B cell (primary cell): Measurements from ENCODE around the gene RAD51D. TPM values are rescaled to one million over a fixed set of nuclear protein-coding genes. Genes with fewer than 3 reads are reported as not detected.
A peak's percentile ranks its signal among the peaks of the same experiment; 100 is the strongest.

Experiments used
- ATAC-seq: fragments of 200-7000 bp; cut with Tn5 transposase; one replicate; pipeline ENCODE4 v1.10.0; 2021; ENCODE audit warnings: low read depth, mild to moderate bottlenecking, moderate number of reproducible peaks, moderate library complexity
- CTCF ChIA-PET: fragments of 350-600 bp; sonication (Branson Sonifier 250); formaldehyde crosslinking; loops from one replicate; lab custom pipeline; 2021; ENCODE audit warnings: antibody characterized with exemption, inconsistent platforms; lab: Charles Lee
- POLR2A ChIA-PET: fragments of 350-600 bp; sonication (Branson Sonifier 250); formaldehyde crosslinking; loops from one replicate; lab custom pipeline; 2021; ENCODE audit warnings: antibody characterized with exemption; lab: Charles Lee
- DNase-seq: peaks from one replicate; pipeline ENCODE4 v3.0.0; 2013
- H2AFZ ChIP-seq: 2 replicates; pipeline ENCODE4 v1.6.1; 2012; ENCODE audit warnings: mild to moderate bottlenecking, low read depth, low read length; ENCODE audit not compliant: insufficient read depth, poor library complexity, severe bottlenecking
- H3K27ac ChIP-seq, 2 donors: 1 replicate in 1 of 2; 2 replicates in 1 of 2; pipeline ENCODE4 v1.5.1; 2012 to 2013; ENCODE audit warnings: low read length in 2 of 2, mild to moderate bottlenecking in 2 of 2, moderate library complexity in 1 of 2
- H3K27me3 ChIP-seq, 4 experiments: fragments of 200-600 bp in 1 of 4; sonication (generic) in 1 of 4; replicated peaks in 1 of 4; 1 replicate in 2 of 4; 2 replicates in 2 of 4; pipeline versions ENCODE4 v1.6.1 to v1.7.0; 2013 to 2016; ENCODE audit warnings: low read length in 3 of 4, mild to moderate bottlenecking in 2 of 4, mixed read lengths in 1 of 4, moderate library complexity in 1 of 4; ENCODE audit not compliant: insufficient read depth in 4 of 4, control insufficient read depth in 3 of 4; ENCODE audit errors: control extremely low read depth in 1 of 4
- H3K36me3 ChIP-seq, 2 experiments: replicated peaks in 1 of 2; 1 replicate in 1 of 2; 2 replicates in 1 of 2; pipeline versions ENCODE4 v1.6.1 to v1.7.1; 2013; ENCODE audit warnings: low read length in 1 of 2; ENCODE audit not compliant: insufficient read depth in 2 of 2, control insufficient read depth in 1 of 2; ENCODE audit errors: control extremely low read depth in 1 of 2, extremely low read depth in 1 of 2
- H3K4me1 ChIP-seq, 2 donors: fragments of 200-600 bp in 1 of 2; sonication (generic) in 1 of 2; 1 replicate in 1 of 2; 2 replicates in 1 of 2; pipeline versions ENCODE4 v1.5.1 to v1.6.1; 2013 to 2017; ENCODE audit warnings: low read length in 2 of 2; ENCODE audit not compliant: control insufficient read depth in 2 of 2, insufficient read depth in 2 of 2
- H3K4me2 ChIP-seq: replicated peaks from 2 replicates; pipeline ENCODE3; 2012; ENCODE audit warnings: mild to moderate bottlenecking, low read depth, low read length; ENCODE audit not compliant: poor library complexity, severe bottlenecking
- H3K4me3 ChIP-seq, 5 experiments: fragments of 200-600 bp in 1 of 5; sonication (generic) in 1 of 5; 1 replicate in 3 of 5; 2 replicates in 2 of 5; pipeline versions ENCODE4 v1.5.1 to v1.7.0; 2011 to 2016; ENCODE audit warnings: low read length in 4 of 5, mild to moderate bottlenecking in 4 of 5, low read depth in 2 of 5, control low read depth in 1 of 5, moderate library complexity in 1 of 5; ENCODE audit not compliant: insufficient read depth in 1 of 5; ENCODE audit errors: control extremely low read depth in 1 of 5, extremely low read depth in 1 of 5
- H3K79me2 ChIP-seq: fragments of 200-600 bp; sonication (generic); one replicate; pipeline ENCODE4 v1.6.0; 2016; ENCODE audit warnings: low read length; ENCODE audit not compliant: control insufficient read depth, insufficient read depth
- H3K9ac ChIP-seq: fragments of 200-600 bp; sonication (generic); 2 replicates; pipeline ENCODE4 v1.6.1; 2017; ENCODE audit warnings: mild to moderate bottlenecking, low read length, moderate library complexity
- H3K9me3 ChIP-seq, 3 donors: one replicate each; pipeline versions ENCODE4 v1.6.1 to v1.7.1; 2013; ENCODE audit warnings: low read length in 2 of 3; ENCODE audit not compliant: control insufficient read depth in 2 of 3, insufficient read depth in 1 of 3; ENCODE audit errors: control extremely low read depth in 1 of 3
- H4K20me1 ChIP-seq: 2 replicates; pipeline ENCODE4 v1.6.0; 2012; ENCODE audit warnings: mild to moderate bottlenecking, low read length; ENCODE audit not compliant: insufficient read depth, control insufficient read depth, poor library complexity, severe bottlenecking
- H3K27ac Mint-ChIP-seq: one replicate; pipeline ENCODE4 v1.8.0; 2021; ENCODE audit warnings: mixed read lengths
- H3K27me3 Mint-ChIP-seq: one replicate; pipeline ENCODE4 v1.8.0; 2021; ENCODE audit warnings: mixed read lengths
- H3K4me1 Mint-ChIP-seq: one replicate; pipeline ENCODE4 v1.8.0; 2021; ENCODE audit warnings: mixed read lengths
- H3K4me3 Mint-ChIP-seq: one replicate; pipeline ENCODE4 v1.8.0; 2021; ENCODE audit warnings: mixed read lengths
- H3K9me3 Mint-ChIP-seq: one replicate; pipeline ENCODE4 v1.8.0; 2022; ENCODE audit warnings: mixed read lengths; ENCODE audit not compliant: insufficient read depth
- CTCF ChIP-seq: fragments of 200-600 bp; IDR thresholded peaks from one replicate; pipeline ENCODE4 v1.8.0; 2022; ENCODE audit warnings: antibody characterized with exemption, mild to moderate bottlenecking
- EZH2 ChIP-seq: IDR thresholded peaks from 2 replicates; pipeline ENCODE4 v1.6.1; 2012; ENCODE audit warnings: borderline replicate concordance, low read depth, mild to moderate bottlenecking, moderate library complexity, low read length; ENCODE audit not compliant: insufficient read depth, poor library complexity, severe bottlenecking
- WGBS: methylation state at CpG from one replicate; pipeline ENCODE4 v1.1.5; 2013; ENCODE audit warnings: missing lambda C conversion rate; ENCODE audit not compliant: insufficient coverage; 5-methylcytosine and 5-hydroxymethylcytosine counted together
- intact Hi-C: fragments of 100-400 bp; cut with micrococcal nuclease; formaldehyde crosslinking; loops from one replicate; pipeline ENCODE4 v1.10.0; 2022
- polyA plus RNA-seq: library from polyadenylated mRNA; depleted of rRNA; stranded (reverse); fragments of >200 nt; gene quantifications from 2 replicates; pipeline ENCODE4 v1.2.3, GENCODE V29; 2012
- total RNA-seq, 2 donors: library from RNA; stranded (reverse); fragments of 120-200 nt in 1 of 2; gene quantifications; 1 replicate in 1 of 2; 2 replicates in 1 of 2; pipeline versions ENCODE4 v1.2.3 to v1.2.4, GENCODE V29; 2013 to 2022

The RAD51D gene
- total and polyA plus RNA-seq, 2 donors (not counting 1 experiment from before 2014, with no cell fraction given): 12.8 to 29.4 TPM

DNA sequence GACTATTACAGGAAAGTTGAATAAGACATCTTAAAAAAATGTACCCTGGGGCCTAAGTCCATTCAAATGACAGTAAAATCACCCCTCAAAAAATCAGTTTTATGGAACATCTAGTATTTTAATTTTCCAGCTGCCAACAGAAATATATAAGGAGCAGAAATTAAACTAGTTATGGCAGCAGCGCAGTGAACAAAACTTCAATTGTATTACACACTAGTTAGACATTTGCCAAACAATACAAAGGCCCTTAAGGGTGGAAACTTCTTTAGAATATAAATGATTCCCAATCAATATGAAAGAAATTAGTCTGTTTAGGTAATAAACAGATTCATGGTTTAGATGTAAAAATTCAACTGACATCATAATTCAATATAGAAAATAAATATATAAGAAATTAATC, 38.0 kb downstream of the RAD51D start:
- ChIA-PET CTCF (interaction anchor here (1.5 to 1.9 kb wide), 3 partner anchors 12 to 82 kb away, joined by 3 to 6 read pairs (median 4); no protein-coding TSS in a partner anchor), POLR2A (no interaction called here)
- peaks cover 9 to 17% of the 10 kb centered on the region in 2 donors for H3K4me1 ChIP-seq
- Mint-ChIP-seq H3K4me1 (peaks cover 45% of the 10 kb centered on the region), H3K27me3 (no peaks in the 10 kb centered on the region), H3K27ac (no peak overlapping the region), H3K4me3 (no peak overlapping the region), H3K9me3 (no peaks in the 10 kb centered on the region)
- no peaks in the 10 kb centered on the region for H3K9me3 ChIP-seq
- no peaks in the 10 kb centered on the region for H3K27me3 ChIP-seq
- no peak overlapping the region for H3K4me2 ChIP-seq
- H3K4me3 ChIP-seq: no peak overlapping the region
- H2AFZ ChIP-seq: no peak overlapping the region
- intact Hi-C loops: no loop called here
- no peak overlapping the region for H3K9ac ChIP-seq
- DNase-seq (no peak), ATAC-seq (no peak)
- no CpG with 5 or more reads among the region's 1 CpG for WGBS
- H4K20me1 ChIP-seq: peaks cover 8% of the 10 kb centered on the region
- H3K36me3 ChIP-seq: no peaks in the 10 kb centered on the region
- no peak overlapping the region for H3K27ac ChIP-seq
- TF ChIP-seq EZH2: no peak
- no peak for TF ChIP-seq CTCF
- H3K79me2 ChIP-seq: peaks cover 95% of the 10 kb centered on the region

GRCh38 chr17:35080536-35080935, 39.1 kb downstream of the RAD51D start:
- Mint-ChIP-seq H3K4me3 (no peak overlapping the region), H3K27ac (peak overlapping the region; percentile 8), H3K9me3 (no peaks in the 10 kb centered on the region), H3K4me1 (peaks cover 41% of the 10 kb centered on the region), H3K27me3 (no peaks in the 10 kb centered on the region)
- CTCF ChIA-PET: interaction anchor here (1.0 to 1.7 kb wide), 4 partner anchors 14 to 80 kb away, joined by 3 to 4 read pairs (median 3); partner anchors contain the start of gene RFFL
- no CpG with 5 or more reads among the region's 1 CpG for WGBS
- Histone ChIP-seq H3K4me1 (peaks cover 9 to 17% of the 10 kb centered on the region in 2 donors), H2AFZ (no peak overlapping the region), H3K27me3 (no peaks in the 10 kb centered on the region), H3K4me2 (no peak overlapping the region), H3K27ac (peak overlapping the region in 1 of 2 donors; percentile 22), H4K20me1 (peaks cover 8% of the 10 kb centered on the region), H3K9me3 (no peaks in the 10 kb centered on the region), H3K36me3 (no peaks in the 10 kb centered on the region), H3K4me3 (no peak overlapping the region), H3K9ac (no peak overlapping the region), H3K79me2 (peaks cover 84% of the 10 kb centered on the region)
- TF ChIP-seq EZH2 (no peak), CTCF (no peak)
- DNase-seq (no peak), ATAC-seq (no peak)
- intact Hi-C loops: no loop called here
- POLR2A ChIA-PET: no interaction called here
